Measurements from ENCODE around the gene SH2D1B. TPM values are rescaled to one million over a fixed set of nuclear protein-coding genes. Genes with fewer than 3 reads are reported as not detected.

Gene SH2D1B
- total RNA-seq, 4 donors from 2014 or later, result 0.21 to 0.27 TPM; not detected in 2

DNA sequence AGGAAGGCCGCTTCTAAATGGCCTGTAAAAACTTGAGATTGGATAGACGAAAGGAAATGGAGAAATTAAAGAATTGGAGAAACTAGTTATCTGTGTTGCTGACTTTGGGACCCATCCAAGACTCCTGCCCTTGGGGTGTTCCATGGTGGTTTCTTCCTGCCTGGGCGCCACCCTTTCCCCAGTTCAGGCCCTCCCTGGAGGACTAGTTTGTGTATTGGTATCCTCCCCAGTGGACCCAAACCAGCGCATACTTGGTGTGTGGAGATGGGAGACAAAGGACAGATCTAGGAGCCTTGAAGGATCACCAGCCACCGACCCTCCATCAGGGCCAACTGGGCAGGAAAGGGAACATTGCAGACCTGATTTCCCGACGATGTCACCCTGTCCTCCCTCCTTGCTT, 42.4 kb downstream of the SH2D1B start:
- DNase-seq, result no peak
- Histone ChIP-seq H3K36me3 (no peaks in the 10 kb centered on the region), H3K9me3 (no peaks in the 10 kb centered on the region), H3K27me3 (no peaks in the 10 kb centered on the region), H3K4me1 (no peaks in the 10 kb centered on the region), H3K4me3 (no peak overlapping the region), H3K27ac (no peak overlapping the region)
- intact Hi-C loops (cut with DNase I; ENCODE audit: low total_unique reads), result no loop called here
- no peak for TF ChIP-seq POLR2A (IDR thresholded peaks at IDR 0.05)
- TF ChIP-seq, protein P1, sequence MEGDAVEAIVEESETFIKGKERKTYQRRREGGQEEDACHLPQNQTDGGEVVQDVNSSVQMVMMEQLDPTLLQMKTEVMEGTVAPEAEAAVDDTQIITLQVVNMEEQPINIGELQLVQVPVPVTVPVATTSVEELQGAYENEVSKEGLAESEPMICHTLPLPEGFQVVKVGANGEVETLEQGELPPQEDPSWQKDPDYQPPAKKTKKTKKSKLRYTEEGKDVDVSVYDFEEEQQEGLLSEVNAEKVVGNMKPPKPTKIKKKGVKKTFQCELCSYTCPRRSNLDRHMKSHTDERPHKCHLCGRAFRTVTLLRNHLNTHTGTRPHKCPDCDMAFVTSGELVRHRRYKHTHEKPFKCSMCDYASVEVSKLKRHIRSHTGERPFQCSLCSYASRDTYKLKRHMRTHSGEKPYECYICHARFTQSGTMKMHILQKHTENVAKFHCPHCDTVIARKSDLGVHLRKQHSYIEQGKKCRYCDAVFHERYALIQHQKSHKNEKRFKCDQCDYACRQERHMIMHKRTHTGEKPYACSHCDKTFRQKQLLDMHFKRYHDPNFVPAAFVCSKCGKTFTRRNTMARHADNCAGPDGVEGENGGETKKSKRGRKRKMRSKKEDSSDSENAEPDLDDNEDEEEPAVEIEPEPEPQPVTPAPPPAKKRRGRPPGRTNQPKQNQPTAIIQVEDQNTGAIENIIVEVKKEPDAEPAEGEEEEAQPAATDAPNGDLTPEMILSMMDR (IDR thresholded peaks at IDR 0.05), result no peak

DNA sequence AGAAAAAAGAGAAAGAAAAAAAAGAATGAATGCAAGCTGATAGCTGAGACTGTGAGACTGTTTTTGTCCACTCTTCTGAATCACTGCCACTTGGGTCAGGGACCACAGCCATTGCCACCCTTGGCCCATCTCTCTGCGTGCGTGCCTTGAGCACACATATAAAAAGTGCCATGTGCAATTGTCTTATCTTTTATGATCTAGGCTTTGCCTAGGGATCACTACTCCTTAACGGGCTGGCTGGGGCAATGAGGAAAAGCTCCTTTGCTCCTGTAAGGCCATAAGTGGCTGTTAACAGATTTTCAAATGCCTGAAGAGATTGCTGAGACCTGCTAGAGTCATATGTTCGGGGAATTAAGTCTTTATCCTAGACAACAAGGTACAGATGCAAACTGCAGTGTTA, 43.5 kb downstream of the SH2D1B start:
- intact Hi-C loops (cut with DNase I; ENCODE audit: low total_unique reads), result no loop called here
- DNase-seq, result no peak
- Histone ChIP-seq H3K36me3 (no peaks in the 10 kb centered on the region), H3K27ac (no peak overlapping the region), H3K4me3 (no peak overlapping the region), H3K27me3 (no peaks in the 10 kb centered on the region), H3K9me3 (no peaks in the 10 kb centered on the region), H3K4me1 (no peaks in the 10 kb centered on the region)
- no peak for TF ChIP-seq POLR2A (IDR thresholded peaks at IDR 0.05)
- TF ChIP-seq, protein P1 (IDR thresholded peaks at IDR 0.05), result no peak

DNA sequence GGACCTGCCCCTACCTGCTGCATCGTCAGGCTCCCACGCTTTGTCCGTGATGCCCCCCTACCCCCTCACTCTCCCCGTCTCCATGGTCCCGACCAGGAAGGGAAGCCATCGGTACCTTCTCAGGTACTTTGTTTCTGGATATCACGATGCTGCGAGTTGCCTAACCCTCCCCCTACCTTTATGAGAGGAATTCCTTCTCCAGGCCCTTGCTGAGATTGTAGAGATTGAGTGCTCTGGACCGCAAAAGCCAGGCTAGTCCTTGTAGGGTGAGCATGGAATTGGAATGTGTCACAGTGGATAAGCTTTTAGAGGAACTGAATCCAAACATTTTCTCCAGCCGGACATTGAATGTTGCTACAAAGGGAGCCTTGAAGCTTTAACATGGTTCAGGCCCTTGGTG, 44.2 kb downstream of the SH2D1B start:
- intact Hi-C loops (cut with DNase I; ENCODE audit: low total_unique reads), result no loop called here
- no peak overlapping the region for H3K27ac ChIP-seq

DNA sequence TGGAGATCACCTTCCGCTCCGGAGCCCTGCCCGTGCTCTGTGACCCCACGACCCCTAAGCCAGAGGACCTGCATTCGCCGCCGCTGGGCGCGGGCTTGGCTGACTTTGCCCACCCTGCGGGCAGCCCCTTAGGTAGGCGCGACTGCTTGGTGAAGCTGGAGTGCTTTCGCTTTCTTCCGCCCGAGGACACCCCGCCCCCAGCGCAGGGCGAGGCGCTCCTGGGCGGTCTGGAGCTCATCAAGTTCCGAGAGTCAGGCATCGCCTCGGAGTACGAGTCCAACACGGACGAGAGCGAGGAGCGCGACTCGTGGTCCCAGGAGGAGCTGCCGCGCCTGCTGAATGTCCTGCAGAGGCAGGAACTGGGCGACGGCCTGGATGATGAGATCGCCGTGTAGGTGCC, 44.9 kb downstream of the SH2D1B start:
- H3K4me3 ChIP-seq, result no peak overlapping the region
- intact Hi-C loops (cut with DNase I; ENCODE audit: low total_unique reads), result no loop called here
- no peaks in the 10 kb centered on the region for H3K27me3 ChIP-seq
- no peaks in the 10 kb centered on the region for H3K4me1 ChIP-seq
- H3K9me3 ChIP-seq, result no peaks in the 10 kb centered on the region
- peak in 1 of 2 donors; percentile 21 for DNase-seq
- TF ChIP-seq, protein P1 (IDR thresholded peaks at IDR 0.05), result no peak
- TF ChIP-seq POLR2A (IDR thresholded peaks at IDR 0.05), result no peak
- H3K36me3 ChIP-seq, result no peaks in the 10 kb centered on the region
- H3K27ac ChIP-seq, result no peak overlapping the region

More for the DNA sequence above, 44.2 kb downstream of the SH2D1B start:
- Histone ChIP-seq H3K27me3 (no peaks in the 10 kb centered on the region), H3K4me1 (no peaks in the 10 kb centered on the region), H3K9me3 (no peaks in the 10 kb centered on the region), H3K36me3 (no peaks in the 10 kb centered on the region), H3K4me3 (no peak overlapping the region)
- TF ChIP-seq, protein P1 (IDR thresholded peaks at IDR 0.05), result no peak
- no peak for TF ChIP-seq POLR2A (IDR thresholded peaks at IDR 0.05)
- DNase-seq, result no peak

- DNase-seq, result no peak
- TF ChIP-seq, protein P1 (IDR thresholded peaks at IDR 0.05), result no peak
- no peak for TF ChIP-seq POLR2A (IDR thresholded peaks at IDR 0.05)
- no peaks in the 10 kb centered on the region for H3K9me3 ChIP-seq
- no peaks in the 10 kb centered on the region for H3K4me1 ChIP-seq
- no peaks in the 10 kb centered on the region for H3K27me3 ChIP-seq
- intact Hi-C loops (cut with DNase I; ENCODE audit: low total_unique reads), result no loop called here
- H3K27ac ChIP-seq, result no peak overlapping the region
- no peaks in the 10 kb centered on the region for H3K36me3 ChIP-seq
- H3K4me3 ChIP-seq, result no peak overlapping the region
Observed at GRCh38 chr1:162366671-162367070, 45.3 kb downstream of the SH2D1B start.
